ENCODE data around the gene AIPL1. TPM values are rescaled to one million over a fixed set of nuclear protein-coding genes. Genes with fewer than 3 reads are reported as not detected.

The AIPL1 gene
- total RNA-seq, 1 donor from 2014 or later = not detected

- Histone ChIP-seq H3K27ac (no peak overlapping the region), H3K27me3 (no peaks in the 10 kb centered on the region), H3K4me1 (no peaks in the 10 kb centered on the region), H3K36me3 (no peaks in the 10 kb centered on the region), H3K9me3 (peaks cover 0 to 3% of the 10 kb centered on the region in 2 donors), H3K4me3 (no peak overlapping the region)
- intact Hi-C loops (cut with DNase I) = no loop called here
- no peak for TF ChIP-seq CTCF (IDR thresholded peaks at IDR 0.05)
- no peak for DNase-seq (ENCODE audit: low spot score in 2 of 2)
These were observed 29.6 kb upstream of the AIPL1 start for GRCh38 chr17:6464446-6465041.

DNA sequence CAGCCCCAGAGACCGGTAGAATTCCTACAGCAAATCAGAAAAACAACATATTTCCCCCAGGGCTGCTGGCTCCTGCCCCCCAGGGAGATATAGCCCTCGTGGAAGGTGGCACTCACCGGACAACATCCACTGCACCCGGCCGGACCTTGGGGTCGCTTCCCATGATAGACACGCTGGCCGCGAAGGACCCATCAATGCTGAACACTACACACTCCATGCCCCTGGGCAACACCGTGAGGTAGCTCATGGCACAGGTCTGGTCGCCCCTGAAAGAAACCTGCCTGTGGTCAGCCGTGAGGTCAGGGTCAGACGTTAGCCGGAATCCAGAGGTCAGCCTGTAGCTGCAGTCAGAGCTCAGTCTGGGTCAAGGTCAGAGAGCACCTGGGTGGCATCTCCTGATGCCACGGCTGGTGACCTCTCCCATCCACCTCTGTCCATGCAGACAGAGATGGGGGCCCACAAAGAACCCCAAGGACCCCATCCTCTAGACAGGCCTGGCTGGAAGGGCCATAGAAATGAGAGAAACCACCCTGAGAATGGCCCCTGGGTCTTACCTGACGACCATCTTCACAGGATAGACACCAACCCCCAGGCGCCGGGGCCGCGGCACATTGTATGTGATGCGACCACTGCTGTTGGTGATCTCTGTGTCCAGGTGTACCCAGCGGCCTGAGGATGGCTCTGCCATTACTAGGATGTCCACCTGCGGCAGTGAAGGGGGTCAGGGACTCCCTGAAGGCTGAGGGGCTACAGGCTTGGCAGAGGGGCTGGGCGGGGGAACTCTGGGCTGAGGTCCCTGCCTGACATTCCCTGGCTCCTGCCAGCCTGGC lies 28.9 kb upstream of the AIPL1 start:
- Histone ChIP-seq H3K27ac (no peak overlapping the region), H3K9me3 (peaks cover 0 to 3% of the 10 kb centered on the region in 2 donors), H3K4me1 (no peaks in the 10 kb centered on the region), H3K27me3 (no peaks in the 10 kb centered on the region), H3K36me3 (no peaks in the 10 kb centered on the region), H3K4me3 (no peak overlapping the region)
- intact Hi-C loops (cut with DNase I) = no loop called here
- TF ChIP-seq CTCF (IDR thresholded peaks at IDR 0.05) = no peak
- no peak for DNase-seq (ENCODE audit: low spot score in 2 of 2)

- no peak for DNase-seq (ENCODE audit: low spot score in 2 of 2)
- no peak for TF ChIP-seq CTCF (IDR thresholded peaks at IDR 0.05)
These were observed 27.8 kb upstream of the AIPL1 start for GRCh38 chr17:6462692-6463091.

GRCh38 chr17:6461792-6462524 lies 27.0 kb upstream of the AIPL1 start:
- Histone ChIP-seq H3K27ac (no peak overlapping the region), H3K4me3 (no peak overlapping the region), H3K9me3 (no peaks in the 10 kb centered on the region), H3K27me3 (no peaks in the 10 kb centered on the region), H3K4me1 (no peaks in the 10 kb centered on the region), H3K36me3 (no peaks in the 10 kb centered on the region)
- intact Hi-C loops (cut with DNase I) = no loop called here
- no peak for TF ChIP-seq CTCF (IDR thresholded peaks at IDR 0.05)
- DNase-seq (ENCODE audit: low spot score in 2 of 2) = no peak

More at GRCh38 chr17:6462692-6463091, 27.8 kb upstream of the AIPL1 start:
- intact Hi-C loops (cut with DNase I) = no loop called here
- no peak overlapping the region for H3K27ac ChIP-seq
- peaks cover 0 to 2% of the 10 kb centered on the region in 2 donors for H3K9me3 ChIP-seq
- H3K4me1 ChIP-seq = no peaks in the 10 kb centered on the region
- no peak overlapping the region for H3K4me3 ChIP-seq
- H3K36me3 ChIP-seq = no peaks in the 10 kb centered on the region
- no peaks in the 10 kb centered on the region for H3K27me3 ChIP-seq

- no peak for DNase-seq (ENCODE audit: low spot score in 2 of 2)
- Histone ChIP-seq H3K36me3 (no peaks in the 10 kb centered on the region), H3K27me3 (no peaks in the 10 kb centered on the region), H3K4me3 (no peak overlapping the region), H3K9me3 (no peaks in the 10 kb centered on the region), H3K27ac (no peak overlapping the region), H3K4me1 (no peaks in the 10 kb centered on the region)
- intact Hi-C loops (cut with DNase I) = no loop called here
- TF ChIP-seq CTCF (IDR thresholded peaks at IDR 0.05) = no peak
These were observed 26.3 kb upstream of the AIPL1 start for GRCh38 chr17:6461246-6461645.
